Testis (tissue), 3 donors: Measurements from ENCODE around the gene BID. TPM values are rescaled to one million over a fixed set of nuclear protein-coding genes. Genes with fewer than 3 reads are reported as not detected.

Experiments
- DNase-seq: peaks from one replicate; pipeline ENCODE4 v3.0.0-alpha.2; 2019
- H3K27ac ChIP-seq, 2 donors: fragments of 200-600 bp; sonication (generic); one replicate each; pipeline ENCODE4 v1.5.1; 2019
- H3K27me3 ChIP-seq: fragments of 200-600 bp; sonication (generic); one replicate; pipeline ENCODE4 v1.5.1; 2019
- H3K36me3 ChIP-seq: fragments of 200-600 bp; sonication (generic); one replicate; pipeline ENCODE4 v1.5.1; 2017; ENCODE audit warnings: low read depth; ENCODE audit errors: missing control alignments
- H3K4me1 ChIP-seq: fragments of 200-600 bp; sonication (generic); one replicate; pipeline ENCODE4 v1.5.1; 2019
- H3K4me3 ChIP-seq, 2 donors: fragments of 200-600 bp; sonication (generic); one replicate each; pipeline ENCODE4 v1.5.1; 2017 to 2019
- H3K9me3 ChIP-seq: fragments of 200-600 bp; sonication (generic); one replicate; pipeline ENCODE4 v1.5.1; 2017
- CTCF ChIP-seq, 3 experiments: fragments of 450-650 bp in 2 of 3; fragments of 200-600 bp in 1 of 3; sonication (generic) in 1 of 3; IDR thresholded peaks; one replicate each; pipeline ENCODE4 v1.5.1; 2016 to 2019; ENCODE audit warnings: antibody characterized with exemption in 3 of 3, mild to moderate bottlenecking in 2 of 3, moderate library complexity in 1 of 3
- POLR2A ChIP-seq: fragments of 450-650 bp; IDR thresholded peaks from one replicate; pipeline ENCODE4 v1.6.1; 2017; ENCODE audit warnings: antibody characterized with exemption, mild to moderate bottlenecking, moderate library complexity
- WGBS, 2 donors: methylation state at CpG; one replicate each; pipeline ENCODE4 v1.1.5; 2018; 5-methylcytosine and 5-hydroxymethylcytosine counted together
- intact Hi-C: fragments of 100-400 bp; cut with DNase I; formaldehyde crosslinking; loops from one replicate; pipeline ENCODE4 v1.15.1; 2023; ENCODE audit warnings: low total_unique reads
- polyA plus RNA-seq: library from polyadenylated mRNA; stranded (reverse); fragments of 350-450 nt; fragmentation: Illumina TruSeq; extraction: RNeasy Lipid Tissue Mini Kit (QIAGEN cat#74804); gene quantifications from one replicate; pipeline ENCODE4 v1.2.3, GENCODE V29; 2014; ENCODE audit warnings: low read depth, low replicate concordance; ENCODE audit not compliant: insufficient read depth
- total RNA-seq, 2 donors: library from RNA; depleted of rRNA; stranded (reverse); fragments of >200 nt; gene quantifications; one replicate each; pipeline ENCODE4 v1.2.3, GENCODE V29; 2016

The BID gene
- total and polyA plus RNA-seq, 3 donors from 2014 or later: 6.9 to 8.4 (median 8.3) TPM

- no peak for TF ChIP-seq CTCF (IDR thresholded peaks at IDR 0.05)
- TF ChIP-seq POLR2A: no peak
- H3K27ac ChIP-seq: no peak overlapping the region
- H3K4me1 ChIP-seq: no peaks in the 10 kb centered on the region
- no peaks in the 10 kb centered on the region for H3K9me3 ChIP-seq
- H3K4me3 ChIP-seq: no peak overlapping the region
- no peaks in the 10 kb centered on the region for H3K27me3 ChIP-seq
- 70 to 88% methylated on average over 3 to 14 of the region's 14 CpGs for WGBS, 2 donors
- DNase-seq: no peak
- intact Hi-C loops: no loop called here
- H3K36me3 ChIP-seq: no peaks in the 10 kb centered on the region
These were observed 42.4 kb upstream of the BID start for GRCh38 chr22:17816649-17817048.

- WGBS, 2 donors: 88 to 90% methylated on average over 14 to 15 of the region's 15 CpGs
- Histone ChIP-seq H3K4me3 (no peak overlapping the region), H3K4me1 (no peaks in the 10 kb centered on the region), H3K27me3 (no peaks in the 10 kb centered on the region), H3K9me3 (no peaks in the 10 kb centered on the region), H3K36me3 (no peaks in the 10 kb centered on the region), H3K27ac (no peak overlapping the region)
- intact Hi-C loops: no loop called here
- TF ChIP-seq POLR2A (no peak), CTCF (IDR thresholded peaks at IDR 0.05) (no peak)
- no peak for DNase-seq
These were observed 41.5 kb upstream of the BID start for GRCh38 chr22:17815703-17816254.

GRCh38 chr22:17814830-17815229 is 40.6 kb upstream of the BID start:
- H3K27ac ChIP-seq: no peak overlapping the region
- H3K36me3 ChIP-seq: no peaks in the 10 kb centered on the region
- 92 to 95% methylated on average over 17 to 20 of the region's 20 CpGs for WGBS, 2 donors
- H3K4me3 ChIP-seq: no peak overlapping the region
- no peak for DNase-seq
- intact Hi-C loops: no loop called here
- no peaks in the 10 kb centered on the region for H3K27me3 ChIP-seq
- no peaks in the 10 kb centered on the region for H3K9me3 ChIP-seq
- H3K4me1 ChIP-seq: no peaks in the 10 kb centered on the region
- TF ChIP-seq CTCF (IDR thresholded peaks at IDR 0.05): no peak
- no peak for TF ChIP-seq POLR2A

- H3K36me3 ChIP-seq: no peaks in the 10 kb centered on the region
- 88 to 92% methylated on average over 6 of the region's 6 CpGs for WGBS, 2 donors
- H3K9me3 ChIP-seq: no peaks in the 10 kb centered on the region
- no peaks in the 10 kb centered on the region for H3K4me1 ChIP-seq
- TF ChIP-seq POLR2A (no peak), CTCF (IDR thresholded peaks at IDR 0.05) (no peak)
- no peaks in the 10 kb centered on the region for H3K27me3 ChIP-seq
- DNase-seq: no peak
- no peak overlapping the region for H3K4me3 ChIP-seq
- H3K27ac ChIP-seq: no peak overlapping the region
- intact Hi-C loops: no loop called here
These were observed 39.8 kb upstream of the BID start for GRCh38 chr22:17814084-17814483.

DNA sequence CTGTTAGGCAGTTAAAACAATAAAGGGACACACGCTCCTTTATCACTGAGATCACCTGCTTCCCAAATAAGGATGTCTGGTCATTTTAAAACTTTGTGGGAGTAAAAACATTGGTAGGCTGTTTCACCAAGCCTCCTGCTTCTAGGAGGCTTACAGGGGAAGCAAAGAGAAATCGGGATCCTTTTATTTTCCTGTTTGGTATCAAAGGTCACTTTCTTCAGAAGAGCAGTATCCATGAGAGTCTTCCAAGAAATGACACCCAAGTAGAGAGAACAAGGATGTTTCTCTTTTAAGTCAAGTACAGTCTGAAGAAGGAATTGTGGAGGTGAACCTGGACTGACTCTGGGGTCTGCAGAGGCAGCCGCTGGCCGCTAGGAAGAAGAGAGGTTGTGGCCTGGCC is 36.9 kb upstream of the BID start:
- no peak for DNase-seq
- Histone ChIP-seq H3K36me3 (no peaks in the 10 kb centered on the region), H3K4me3 (no peak overlapping the region), H3K27me3 (no peaks in the 10 kb centered on the region), H3K9me3 (no peaks in the 10 kb centered on the region), H3K4me1 (no peaks in the 10 kb centered on the region), H3K27ac (no peak overlapping the region)
- TF ChIP-seq POLR2A (no peak), CTCF (IDR thresholded peaks at IDR 0.05) (no peak)
- 88 to 94% methylated on average over 4 of the region's 4 CpGs for WGBS, 2 donors
- intact Hi-C loops: no loop called here
